ENCODE data around the gene MECP2.
"Not testable (repeated sequence)": the region's sequence is repeated elsewhere in the genome, so short reads cannot be mapped to it uniquely, and the experiment has no call there.

MECP2 gene

GRCh38 chrX:154002215-154002719, 95.2 kb downstream of the MECP2 start:
- FAIRE-seq (no peak), DNase-seq (ENCODE audit: insufficient read length, low spot score) (no peak)

- no peak for DNase-seq (ENCODE audit: insufficient read length, low spot score)
- FAIRE-seq = no peak
Observed at GRCh38 chrX:154000051-154000450, 97.5 kb downstream of the MECP2 start.

- FAIRE-seq = no peak
- no peak for DNase-seq (ENCODE audit: insufficient read length, low spot score)
Observed at GRCh38 chrX:153999359-154000037, 98.0 kb downstream of the MECP2 start.

- no peak for DNase-seq (ENCODE audit: insufficient read length, low spot score)
- no peak for FAIRE-seq
Observed at GRCh38 chrX:153995504-153995903, 102.0 kb downstream of the MECP2 start.

- peak; percentile 81 for FAIRE-seq
- DNase-seq (ENCODE audit: insufficient read length, low spot score) = not testable (repeated sequence)
Observed at GRCh38 chrX:153994398-153994797, 103.1 kb downstream of the MECP2 start.

- DNase-seq (ENCODE audit: insufficient read length, low spot score) (no peak), FAIRE-seq (no peak)
Observed at GRCh38 chrX:153993978-153994377, 103.5 kb downstream of the MECP2 start.

GRCh38 chrX:153993079-153993478, 104.4 kb downstream of the MECP2 start:
- FAIRE-seq = no peak

GRCh38 chrX:153992180-153992579, 105.3 kb downstream of the MECP2 start:
- no peak for FAIRE-seq

More at GRCh38 chrX:153993079-153993478, 104.4 kb downstream of the MECP2 start:
- DNase-seq (ENCODE audit: insufficient read length, low spot score) = no peak

GRCh38 chrX:153991013-153991580, 106.4 kb downstream of the MECP2 start:
- DNase-seq (ENCODE audit: insufficient read length, low spot score) (no peak), FAIRE-seq (no peak)

More at GRCh38 chrX:153992180-153992579, 105.3 kb downstream of the MECP2 start:
- DNase-seq (ENCODE audit: insufficient read length, low spot score) = no peak

GRCh38 chrX:153989973-153990655, 107.4 kb downstream of the MECP2 start:
- no peak for FAIRE-seq

GRCh38 chrX:153988493-153988892, 109.0 kb downstream of the MECP2 start:
- no peak for FAIRE-seq
- DNase-seq (ENCODE audit: insufficient read length, low spot score) = no peak

More at GRCh38 chrX:153989973-153990655, 107.4 kb downstream of the MECP2 start:
- DNase-seq (ENCODE audit: insufficient read length, low spot score) = no peak

GRCh38 chrX:153984351-153985178, 113.0 kb downstream of the MECP2 start:
- FAIRE-seq = no peak
- DNase-seq (ENCODE audit: insufficient read length, low spot score) = no peak

GRCh38 chrX:153983321-153983801, 114.2 kb downstream of the MECP2 start:
- FAIRE-seq (no peak), DNase-seq (ENCODE audit: insufficient read length, low spot score) (no peak)

- DNase-seq (ENCODE audit: insufficient read length, low spot score) = no peak
- no peak for FAIRE-seq
Observed at GRCh38 chrX:153981771-153982533, 115.6 kb downstream of the MECP2 start.

- FAIRE-seq (no peak), DNase-seq (ENCODE audit: insufficient read length, low spot score) (no peak)
Observed at GRCh38 chrX:153981231-153981630, 116.3 kb downstream of the MECP2 start.

- FAIRE-seq; DNase-seq (ENCODE audit: insufficient read length, low spot score): not testable (repeated sequence)
Observed at GRCh38 chrX:153980394-153980793, 117.1 kb downstream of the MECP2 start.

- no peak for DNase-seq (ENCODE audit: insufficient read length, low spot score)
- no peak for FAIRE-seq
Observed at GRCh38 chrX:153974726-153975286, 122.7 kb downstream of the MECP2 start.

GRCh38 chrX:153974003-153974725, 123.4 kb downstream of the MECP2 start:
- no peak for FAIRE-seq
- DNase-seq (ENCODE audit: insufficient read length, low spot score) = no peak

Data from HTR-8/SVneo (cell line).